GM18508 (cell line): ENCODE measurements around the gene PLCL1.

Experiments
- ATAC-seq: cut with Tn5 transposase; IDR thresholded peaks from one replicate; pipeline ENCODE4 v1.9.1; 2021; ENCODE audit warnings: moderate number of reproducible peaks; ENCODE audit not compliant: insufficient read depth, unreplicated experiment

Gene PLCL1

DNA sequence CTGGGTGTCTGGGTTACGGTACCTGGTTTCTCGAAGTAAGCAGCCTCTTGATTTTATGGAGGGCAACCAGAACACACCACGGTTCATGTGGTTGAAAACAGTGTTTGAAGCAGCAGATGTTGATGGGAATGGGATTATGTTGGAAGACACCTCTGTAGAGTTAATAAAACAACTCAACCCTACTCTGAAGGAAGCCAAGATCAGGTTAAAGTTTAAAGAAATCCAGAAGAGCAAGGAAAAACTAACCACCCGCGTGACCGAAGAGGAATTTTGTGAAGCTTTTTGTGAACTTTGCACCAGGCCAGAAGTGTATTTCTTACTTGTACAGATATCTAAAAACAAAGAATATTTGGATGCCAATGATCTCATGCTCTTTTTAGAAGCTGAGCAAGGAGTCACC is 279.8 kb downstream of the PLCL1 start:
- no peak for ATAC-seq

DNA sequence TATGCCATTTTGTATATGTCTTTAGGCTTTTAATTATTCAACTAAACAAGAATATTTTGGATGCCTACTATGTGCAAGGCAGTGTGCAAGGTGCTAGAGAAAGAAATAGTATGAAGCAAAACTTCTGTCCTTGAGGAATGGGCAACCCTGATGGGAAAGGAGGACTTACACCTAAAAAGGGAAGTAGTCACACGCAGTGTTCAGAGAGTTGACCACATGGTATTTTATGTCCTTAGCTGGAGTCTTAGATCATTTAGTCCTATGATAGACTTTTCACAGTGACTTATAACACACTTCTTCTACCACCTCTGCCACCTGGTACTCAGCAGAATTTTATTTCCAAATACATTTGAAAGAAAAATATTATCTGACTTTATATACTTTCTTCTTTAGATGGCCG is 291.6 kb downstream of the PLCL1 start:
- ATAC-seq: no peak

- no peak for ATAC-seq
Measured at GRCh38 chr2:198096965-198097364, 292.6 kb downstream of the PLCL1 start.

- ATAC-seq: no peak
Measured at GRCh38 chr2:198097630-198098029, 293.2 kb downstream of the PLCL1 start.

DNA sequence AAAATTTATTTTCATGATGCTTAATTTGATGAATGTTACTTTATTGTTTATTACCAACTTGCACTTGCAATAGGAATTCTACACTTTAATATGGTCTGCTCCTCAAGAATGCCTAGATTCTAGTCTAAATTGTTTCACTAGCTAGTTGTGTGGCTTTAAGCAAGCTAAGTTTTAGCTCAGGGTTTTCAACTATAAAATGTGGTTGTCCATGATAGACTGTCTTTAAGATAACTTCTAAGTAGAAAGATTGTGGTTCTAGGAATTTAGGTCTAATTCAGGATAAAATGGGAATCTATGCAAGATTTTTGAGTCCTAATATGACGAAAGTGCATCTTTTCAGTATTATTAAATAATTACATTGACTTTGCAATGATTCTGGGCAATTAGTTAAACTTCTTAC is 294.0 kb downstream of the PLCL1 start:
- no peak for ATAC-seq

DNA sequence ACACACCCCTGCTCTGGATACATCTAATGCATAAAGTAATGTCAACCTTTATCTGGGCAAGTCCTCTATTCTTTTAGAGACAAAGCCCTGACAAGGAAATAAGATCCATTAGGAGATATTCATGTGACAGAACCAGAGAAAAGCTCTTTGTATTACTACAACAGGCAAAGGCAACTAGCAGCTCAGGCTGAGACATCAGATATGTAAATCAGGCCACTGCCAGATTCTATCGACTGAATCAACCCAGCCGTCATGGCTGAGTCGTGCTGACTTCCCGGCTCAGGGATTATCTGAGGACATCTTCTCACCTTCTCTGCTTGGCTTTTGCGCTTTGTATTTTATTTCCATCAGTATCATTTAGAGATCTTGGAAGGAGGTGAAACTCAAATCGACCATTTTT is 294.5 kb downstream of the PLCL1 start:
- ATAC-seq: no peak

DNA sequence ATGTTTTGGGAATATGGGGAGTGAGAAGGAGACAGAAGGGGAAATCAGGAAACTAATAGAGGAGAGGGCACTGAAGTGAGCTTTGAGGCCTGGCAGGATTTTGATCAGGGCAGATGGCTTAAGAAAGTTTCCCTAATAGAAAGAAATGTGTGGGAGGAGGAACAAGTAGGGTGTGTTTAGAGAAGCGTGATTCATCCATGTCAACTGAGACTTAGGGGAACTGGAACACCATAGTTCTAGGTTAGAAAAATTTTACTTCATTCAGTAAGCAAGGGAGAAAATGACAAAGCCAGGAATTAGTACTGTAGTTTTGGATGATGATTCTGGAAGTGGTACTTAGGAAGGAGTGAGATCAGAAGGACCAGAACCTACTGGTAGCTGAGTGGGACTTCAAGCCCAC is 296.0 kb downstream of the PLCL1 start:
- no peak for ATAC-seq

DNA sequence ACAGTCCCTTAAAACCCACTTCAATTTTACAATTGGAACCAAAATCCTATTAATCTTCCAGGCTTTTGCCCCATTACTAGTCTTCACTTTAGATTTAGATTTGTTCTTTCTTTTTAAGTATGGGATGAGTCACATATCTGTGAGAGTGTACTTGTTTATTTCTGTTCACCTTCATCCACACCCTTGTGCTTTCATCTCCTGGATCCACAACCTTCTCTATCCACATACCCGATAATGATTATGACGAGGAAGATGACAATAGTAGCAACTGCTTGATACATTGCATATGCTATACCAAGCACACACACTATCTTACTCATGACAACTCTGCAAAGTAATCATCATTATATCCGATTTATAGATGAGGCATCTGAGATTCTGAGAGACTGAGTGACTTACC is 297.3 kb downstream of the PLCL1 start:
- ATAC-seq: no peak

DNA sequence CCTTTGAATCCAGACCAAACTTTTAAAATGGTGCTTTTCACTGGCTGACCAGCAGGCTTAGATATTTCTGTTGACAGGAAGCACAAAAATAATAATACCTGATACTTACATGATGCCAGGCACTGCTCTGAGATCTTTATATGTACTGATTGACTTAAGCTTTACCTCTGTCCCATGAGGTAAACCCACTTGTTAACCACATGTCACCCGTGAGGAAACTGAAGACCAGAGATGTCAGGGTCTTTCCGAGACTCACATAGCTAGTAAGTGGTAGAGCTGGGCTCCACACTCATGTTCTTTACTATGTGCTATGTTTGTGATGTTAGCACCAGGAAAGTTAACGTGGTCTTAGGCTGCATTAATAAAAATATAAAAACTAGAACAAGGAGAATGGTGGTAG is 297.7 kb downstream of the PLCL1 start:
- ATAC-seq: no peak

DNA sequence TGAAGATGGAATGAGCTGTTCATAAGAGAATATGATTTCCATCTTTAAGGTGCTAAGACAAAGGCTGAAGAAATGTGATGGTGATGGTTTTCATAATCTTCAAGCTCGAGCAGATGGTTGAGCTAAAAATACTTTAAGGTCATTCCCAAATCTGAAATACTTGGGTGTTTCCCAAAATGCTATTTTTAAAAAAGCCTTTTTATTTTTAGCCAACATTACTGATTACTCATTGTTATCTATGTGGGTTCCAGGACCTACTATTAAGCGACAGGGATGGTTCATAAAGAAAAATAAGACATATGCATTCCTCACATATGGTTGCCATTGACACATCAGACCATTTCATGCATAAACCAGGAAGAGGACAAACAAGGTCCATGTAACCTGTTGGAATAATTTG is 298.5 kb downstream of the PLCL1 start:
- no peak for ATAC-seq

GRCh38 chr2:198106621-198107385 is 302.4 kb downstream of the PLCL1 start:
- no peak for ATAC-seq

GRCh38 chr2:198113316-198113715 is 308.9 kb downstream of the PLCL1 start:
- ATAC-seq: no peak

- ATAC-seq: no peak
Measured at GRCh38 chr2:198114064-198114463, 309.7 kb downstream of the PLCL1 start.

DNA sequence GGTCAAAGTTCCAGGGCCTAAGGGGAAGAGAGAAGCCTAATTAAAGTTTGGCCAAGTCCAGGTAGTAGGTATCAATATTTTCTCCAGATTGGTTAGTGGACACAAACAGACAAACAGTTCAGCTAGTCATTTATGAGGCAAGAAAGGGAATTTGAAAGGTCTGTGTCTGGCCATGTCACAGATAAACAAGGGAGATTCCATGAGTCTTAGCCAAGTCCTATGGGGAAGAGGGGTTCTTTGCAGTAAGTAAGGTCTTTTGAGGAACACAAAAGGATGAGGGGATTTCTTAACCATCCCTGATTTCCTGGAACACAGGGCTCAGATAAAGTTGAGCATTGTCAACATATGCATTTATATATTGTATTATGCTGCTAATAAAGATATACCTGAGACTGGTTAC is 310.8 kb downstream of the PLCL1 start:
- ATAC-seq: no peak

- no peak for ATAC-seq
Measured at GRCh38 chr2:198116756-198117155, 312.4 kb downstream of the PLCL1 start.

- ATAC-seq: no peak
Measured at GRCh38 chr2:198117406-198118041, 313.1 kb downstream of the PLCL1 start.

GRCh38 chr2:198127627-198128026 is 323.2 kb downstream of the PLCL1 start:
- peak; percentile 74 for ATAC-seq

- no peak for ATAC-seq
Measured at GRCh38 chr2:198129609-198130008, 325.2 kb downstream of the PLCL1 start.

DNA sequence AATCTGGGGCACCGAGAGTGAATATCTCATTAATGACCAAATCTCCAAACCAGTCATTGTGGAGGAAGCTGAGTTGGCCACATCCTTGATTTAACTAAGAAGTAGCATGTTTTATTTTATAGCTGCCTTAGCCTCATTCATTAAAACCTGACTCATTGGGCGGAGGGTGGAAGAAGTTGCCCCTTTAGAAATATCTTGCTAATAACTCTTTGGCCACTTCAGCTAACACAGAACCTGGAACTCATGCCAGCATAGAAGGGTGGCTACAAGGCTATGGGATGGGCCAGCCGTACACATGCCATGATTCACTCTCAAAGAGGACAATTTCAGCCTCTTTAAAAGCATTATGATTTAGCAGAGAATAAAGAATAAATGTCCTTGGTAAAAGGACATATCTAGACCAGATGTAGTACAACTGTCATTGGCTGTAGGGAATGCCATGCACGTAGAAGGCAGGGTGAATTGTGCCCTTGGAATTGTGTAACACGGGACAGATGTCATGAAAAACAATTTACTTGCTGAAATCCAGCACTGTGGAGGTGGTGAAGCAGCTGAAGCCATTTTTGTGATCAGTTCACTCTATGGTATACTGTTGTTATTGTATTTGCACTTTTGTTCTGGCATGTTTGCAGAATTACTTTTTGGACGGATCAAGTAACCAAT is 330.0 kb downstream of the PLCL1 start:
- no peak for ATAC-seq

DNA sequence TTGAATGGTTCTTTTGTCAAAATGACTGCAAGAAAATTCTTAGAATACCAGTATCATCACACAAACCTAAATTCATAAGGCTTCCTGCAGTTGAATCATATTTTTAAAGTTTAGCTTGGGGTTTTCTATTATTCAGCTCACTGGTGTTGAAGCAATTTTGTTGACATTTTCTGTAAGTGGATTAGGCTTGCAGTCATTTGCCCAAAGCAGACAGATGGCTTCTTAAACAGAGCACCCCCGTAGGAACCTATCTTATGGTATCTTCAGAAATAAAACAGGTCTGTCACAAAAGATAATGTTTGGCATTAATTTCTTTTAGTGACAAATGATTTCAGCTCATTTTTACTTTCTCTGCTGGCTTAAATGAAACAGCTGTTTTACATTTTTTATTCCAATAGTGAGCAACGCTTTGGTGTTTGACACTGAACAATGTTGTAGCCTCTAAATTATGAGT is 331.1 kb downstream of the PLCL1 start:
- ATAC-seq: no peak

DNA sequence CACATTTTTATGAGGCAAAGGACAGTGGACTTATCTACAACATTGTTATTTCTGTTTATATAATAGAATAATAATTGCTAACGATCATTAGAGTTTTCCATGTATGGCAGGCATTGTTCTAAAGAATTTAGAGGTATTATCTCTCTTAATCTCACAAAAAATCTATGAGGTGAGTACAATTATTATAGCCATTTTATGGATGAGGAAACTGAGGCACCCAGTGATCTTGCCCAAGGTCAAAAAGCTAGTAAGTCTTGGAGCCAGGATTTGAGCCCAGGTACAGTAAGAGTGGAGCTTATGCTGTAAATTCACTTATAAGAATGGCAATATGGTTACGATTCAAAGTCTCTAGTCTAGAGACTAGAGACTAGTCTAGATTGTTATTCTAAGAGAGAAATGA is 331.7 kb downstream of the PLCL1 start:
- no peak for ATAC-seq

- no peak for ATAC-seq
Measured at GRCh38 chr2:198137733-198138132, 333.3 kb downstream of the PLCL1 start.
